IPS-20b (cell line): ENCODE results near the gene TSPYL4.
A peak's percentile ranks its signal among the peaks of the same experiment; 100 is the strongest.
"Not testable (repeated sequence)": the region's sequence is repeated elsewhere in the genome, so short reads cannot be mapped to it uniquely, and the experiment has no call there.

Source experiments
- H3K27ac ChIP-seq: one replicate; pipeline ENCODE4 v1.5.1; 2013; ENCODE audit warnings: low read length
- H3K27me3 ChIP-seq: 2 replicates; pipeline ENCODE4 v1.6.1; 2013; ENCODE audit warnings: mild to moderate bottlenecking, low read length, inconsistent platforms; ENCODE audit not compliant: insufficient read depth
- H3K36me3 ChIP-seq: 2 replicates; pipeline ENCODE4 v1.6.1; 2013; ENCODE audit warnings: low read depth, mild to moderate bottlenecking, inconsistent platforms, low read length, moderate library complexity; ENCODE audit not compliant: insufficient read depth
- H3K4me1 ChIP-seq: 2 replicates; pipeline ENCODE4 v1.6.1; 2013; ENCODE audit warnings: mild to moderate bottlenecking, control low read depth, inconsistent platforms, low read length, moderate library complexity; ENCODE audit not compliant: insufficient read depth
- H3K4me3 ChIP-seq: 2 replicates; pipeline ENCODE4 v1.5.1; 2013; ENCODE audit warnings: mild to moderate bottlenecking, low read length, inconsistent platforms
- H3K9ac ChIP-seq: 2 replicates; pipeline ENCODE4 v1.6.1; 2013; ENCODE audit warnings: low read depth, mild to moderate bottlenecking, inconsistent platforms, low read length, moderate library complexity
- H3K9me3 ChIP-seq: 2 replicates; pipeline ENCODE4 v1.6.1; 2013; ENCODE audit warnings: mild to moderate bottlenecking, low read depth, low read length, inconsistent platforms; ENCODE audit not compliant: insufficient read depth

TSPYL4 gene

DNA sequence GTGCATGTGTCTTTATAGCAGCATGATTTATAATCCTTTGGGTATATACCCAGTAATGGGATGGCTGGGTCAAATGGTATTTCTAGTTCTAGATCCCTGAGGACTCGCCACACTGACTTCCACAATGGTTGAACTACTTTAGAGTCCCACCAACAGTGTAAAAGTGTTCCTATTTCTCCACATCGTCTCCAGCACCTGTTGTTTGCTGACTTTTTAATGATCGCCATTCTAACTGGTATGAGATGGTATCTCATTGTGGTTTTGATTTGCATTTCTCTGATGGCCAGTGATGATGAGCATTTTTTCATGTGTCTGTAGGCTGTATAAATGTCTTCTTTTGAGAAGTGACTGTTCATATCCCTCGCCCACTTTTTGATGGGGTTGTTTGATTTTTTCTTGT lies 31.1 kb upstream of the TSPYL4 start:
- H3K27me3 ChIP-seq, H3K9me3 ChIP-seq, H3K36me3 ChIP-seq, H3K9ac ChIP-seq, H3K4me1 ChIP-seq, H3K4me3 ChIP-seq, H3K27ac ChIP-seq: not testable (repeated sequence)

DNA sequence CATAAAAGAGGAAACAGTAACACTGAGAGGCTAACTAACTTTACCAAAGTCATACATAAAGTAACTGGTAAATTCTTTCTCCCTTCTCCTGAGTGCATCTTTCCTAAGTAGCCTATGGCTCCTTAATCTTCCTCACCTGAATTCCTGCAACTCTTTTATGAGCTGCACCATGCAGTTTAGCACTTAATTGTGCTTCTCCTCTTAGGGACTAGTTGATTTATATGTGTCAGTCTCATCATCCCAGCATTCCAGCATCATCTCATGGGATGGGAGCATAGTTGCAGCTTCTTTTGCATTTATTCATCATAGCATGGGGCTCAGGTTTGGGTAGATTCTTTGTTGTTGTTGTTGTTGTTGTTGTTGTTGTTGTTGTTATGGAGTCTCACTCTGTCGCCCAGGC lies 29.3 kb upstream of the TSPYL4 start:
- Histone ChIP-seq H3K27me3 (no peaks in the 10 kb centered on the region), H3K27ac (no peak overlapping the region), H3K9me3 (no peaks in the 10 kb centered on the region), H3K36me3 (peaks cover 2% of the 10 kb centered on the region; the same call in 1 of the 2 replicates), H3K4me3 (no peak overlapping the region), H3K4me1 (peaks cover 5% of the 10 kb centered on the region; the same call in 1 of the 2 replicates), H3K9ac (no peak overlapping the region)

DNA sequence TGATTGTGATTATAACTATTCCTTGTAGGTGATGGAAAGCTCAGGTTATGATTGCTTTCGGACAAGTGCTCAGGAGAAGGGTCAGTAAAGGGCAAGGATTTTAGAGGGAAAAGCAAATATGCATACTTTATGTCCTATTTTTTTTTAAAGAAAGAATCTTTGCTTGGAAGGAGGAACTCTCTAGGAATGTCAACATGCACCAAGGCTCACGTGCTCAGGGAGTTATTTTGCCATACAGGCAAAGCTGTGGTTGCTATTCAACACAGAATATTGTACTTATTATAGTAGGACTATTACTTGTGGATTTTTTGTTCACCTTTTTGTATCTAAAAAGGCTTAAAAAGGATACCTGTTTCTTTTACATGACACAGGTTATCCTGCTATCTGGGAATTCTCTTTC lies 28.8 kb upstream of the TSPYL4 start:
- Histone ChIP-seq H3K27me3 (no peaks in the 10 kb centered on the region), H3K9me3 (no peaks in the 10 kb centered on the region), H3K4me3 (no peak overlapping the region), H3K27ac (no peak overlapping the region), H3K4me1 (peaks cover 6% of the 10 kb centered on the region; the same call in 1 of the 2 replicates), H3K9ac (no peak overlapping the region), H3K36me3 (peaks cover 6% of the 10 kb centered on the region; the same call in 1 of the 2 replicates)

DNA sequence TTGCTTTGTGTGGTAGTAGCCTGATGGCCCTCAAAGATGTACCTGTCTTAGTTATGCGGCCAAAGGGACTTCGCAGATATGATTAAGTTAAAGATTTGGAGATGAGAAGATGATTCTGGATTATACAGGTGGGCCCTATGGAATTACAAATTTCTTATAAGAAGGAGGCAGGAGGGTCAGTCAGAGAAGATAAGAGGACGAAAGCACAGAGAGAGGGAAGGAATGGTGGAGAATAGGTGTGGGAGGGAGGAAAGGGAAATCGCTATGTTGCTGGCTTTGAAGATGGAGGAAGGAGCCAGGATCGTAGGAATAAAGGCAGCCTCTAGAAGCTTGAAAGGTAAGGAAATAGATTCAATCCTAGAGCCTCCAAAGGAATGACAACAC lies 27.1 kb upstream of the TSPYL4 start:
- Histone ChIP-seq H3K9me3 (no peaks in the 10 kb centered on the region), H3K27me3 (no peaks in the 10 kb centered on the region), H3K27ac (no peak overlapping the region), H3K9ac (no peak overlapping the region), H3K4me1 (peaks cover 9% of the 10 kb centered on the region; the same call in 1 of the 2 replicates), H3K36me3 (peaks cover 10% of the 10 kb centered on the region; the same call in 1 of the 2 replicates), H3K4me3 (peak overlapping the region; percentile 75; the same call in 1 of the 2 replicates)

GRCh38 chr6:116280161-116280932 lies 26.5 kb upstream of the TSPYL4 start:
- Histone ChIP-seq H3K27ac (no peak overlapping the region), H3K4me3 (peak overlapping the region; percentile 75), H3K36me3 (peaks cover 10% of the 10 kb centered on the region; the same call in 1 of the 2 replicates), H3K9me3 (no peaks in the 10 kb centered on the region), H3K4me1 (peaks cover 11% of the 10 kb centered on the region; the same call in 1 of the 2 replicates), H3K27me3 (no peaks in the 10 kb centered on the region), H3K9ac (peak overlapping the region; percentile 85)

DNA sequence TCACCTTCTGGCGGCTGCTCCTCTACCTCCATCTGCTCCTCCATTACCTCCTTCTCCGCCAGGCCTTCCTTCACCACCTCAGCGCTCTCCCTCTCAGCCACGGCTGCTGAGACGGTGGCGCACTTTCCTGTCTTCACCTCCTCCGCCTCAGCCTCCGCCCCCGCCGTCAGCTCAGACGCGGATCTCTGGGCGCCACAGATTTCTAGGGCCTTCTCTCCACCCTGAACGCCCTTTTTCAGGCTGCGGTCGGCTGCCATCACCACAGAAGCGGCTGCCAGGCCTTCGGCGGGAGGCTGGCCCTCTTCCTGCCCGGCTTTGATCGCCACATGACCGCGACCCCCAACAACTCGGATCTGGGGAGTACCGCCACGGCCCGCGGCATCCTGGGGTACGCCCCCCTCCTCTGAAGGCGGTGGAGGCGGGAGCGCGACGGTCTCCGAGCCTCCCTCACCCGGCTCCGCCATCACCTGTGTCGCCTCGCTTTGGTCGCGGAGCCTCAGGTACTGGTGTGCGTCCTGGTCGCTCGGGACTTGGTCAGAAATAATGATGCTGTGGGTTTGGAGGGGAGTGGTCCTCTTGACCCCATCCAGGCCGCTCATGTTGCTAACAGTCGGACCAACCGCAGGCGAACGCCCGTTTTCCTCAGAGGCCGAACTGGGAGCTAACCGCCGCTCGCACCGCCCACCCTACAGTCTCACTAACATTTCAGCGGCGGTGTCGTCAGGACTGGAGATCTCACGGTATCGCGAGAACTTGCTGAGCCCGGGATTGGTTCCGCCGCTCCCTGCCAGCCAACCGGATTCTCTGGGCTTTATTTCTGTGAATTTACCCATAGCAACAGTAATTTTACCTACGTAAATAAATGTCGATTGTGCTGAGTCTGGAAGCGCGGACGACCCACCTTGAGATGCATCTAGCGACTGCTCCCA lies 25.6 kb upstream of the TSPYL4 start, which contains the start of gene TSPYL1:
TSS of gene TSPYL1 (minus strand) at position 699 of the 929 bp plus-strand sequence. CDS start at position 599, 100 bp downstream.
- Histone ChIP-seq H3K4me3 (peak within 1 kb of the TSS; percentile 75), H3K9ac (peak within 1 kb of the TSS; percentile 85), H3K27ac (peak within 1 kb of the TSS; percentile 74), H3K9me3 (no peaks in the 10 kb centered on the region), H3K27me3 (no peaks in the 10 kb centered on the region), H3K36me3 (peaks cover 10% of the 10 kb centered on the region; the same call in 1 of the 2 replicates), H3K4me1 (peaks cover 11% of the 10 kb centered on the region; the same call in 1 of the 2 replicates)

GRCh38 chr6:116278854-116279231 lies 25.0 kb upstream of the TSPYL4 start:
- peaks cover 10% of the 10 kb centered on the region; the same call in 1 of the 2 replicates for H3K36me3 ChIP-seq
- H3K9ac ChIP-seq, result peak overlapping the region; percentile 85; the same call in 1 of the 2 replicates
- no peaks in the 10 kb centered on the region for H3K27me3 ChIP-seq
- no peaks in the 10 kb centered on the region for H3K9me3 ChIP-seq
- peaks cover 11% of the 10 kb centered on the region; the same call in 1 of the 2 replicates for H3K4me1 ChIP-seq
- peak overlapping the region; percentile 75 for H3K4me3 ChIP-seq
- H3K27ac ChIP-seq, result no peak overlapping the region

- Histone ChIP-seq H3K9ac (peak overlapping the region; percentile 85; the same call in 1 of the 2 replicates), H3K4me3 (peak overlapping the region; percentile 75), H3K27ac (no peak overlapping the region), H3K4me1 (peaks cover 11% of the 10 kb centered on the region; the same call in 1 of the 2 replicates), H3K36me3 (peaks cover 10% of the 10 kb centered on the region; the same call in 1 of the 2 replicates), H3K27me3 (no peaks in the 10 kb centered on the region), H3K9me3 (no peaks in the 10 kb centered on the region)
Observed at GRCh38 chr6:116278481-116278829, 24.6 kb upstream of the TSPYL4 start.

GRCh38 chr6:116277124-116277523 lies 23.2 kb upstream of the TSPYL4 start:
- H3K4me1 ChIP-seq, result peaks cover 23% of the 10 kb centered on the region
- peak overlapping the region; percentile 61; the same call in 1 of the 2 replicates for H3K9ac ChIP-seq
- H3K9me3 ChIP-seq, result no peaks in the 10 kb centered on the region
- H3K27ac ChIP-seq, result no peak overlapping the region
- H3K27me3 ChIP-seq, result no peaks in the 10 kb centered on the region
- peak overlapping the region; percentile 68 for H3K4me3 ChIP-seq
- H3K36me3 ChIP-seq, result peaks cover 10% of the 10 kb centered on the region; the same call in 1 of the 2 replicates

DNA sequence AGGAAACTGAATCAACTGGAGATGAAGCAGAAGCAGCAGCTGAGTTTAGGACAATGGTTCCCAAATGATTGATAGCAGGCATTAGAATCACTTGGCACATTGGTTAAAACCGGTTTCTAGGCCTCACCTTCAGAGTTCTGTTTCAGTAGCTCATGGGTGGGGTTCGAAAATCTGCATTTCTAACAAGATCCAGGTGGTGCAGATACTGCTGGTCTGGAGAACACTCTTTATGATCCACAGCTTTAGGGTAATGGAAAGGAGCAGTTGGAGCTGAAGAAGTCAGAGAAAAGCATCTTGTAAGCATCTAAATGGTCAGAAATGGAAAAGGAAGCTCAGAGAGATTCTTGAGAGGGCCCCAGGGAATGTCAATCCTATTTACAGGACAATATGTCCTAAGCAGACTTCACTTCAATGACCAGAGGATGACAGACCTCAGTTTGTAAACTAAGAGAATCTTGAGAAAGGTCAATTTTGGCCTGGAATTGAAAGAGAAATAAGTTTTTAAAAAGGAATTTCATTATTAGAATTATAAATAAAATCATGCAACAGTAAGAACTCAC lies 17.4 kb upstream of the TSPYL4 start:
- Histone ChIP-seq H3K27me3 (no peaks in the 10 kb centered on the region), H3K9me3 (no peaks in the 10 kb centered on the region), H3K27ac (peak overlapping the region; percentile 58), H3K36me3 (no peaks in the 10 kb centered on the region), H3K4me1 (peaks cover 33% of the 10 kb centered on the region), H3K9ac (peak overlapping the region; percentile 34; the same call in 1 of the 2 replicates), H3K4me3 (peak overlapping the region; percentile 47)
